ENCODE results near the gene HTRA1. TPM values are rescaled to one million over a fixed set of nuclear protein-coding genes. Genes with fewer than 3 reads are reported as not detected.

HTRA1 gene
- total RNA-seq, 2 donors from 2014 or later = 282 to 473 TPM

- DNase-seq (ENCODE audit: low spot score) (no peak), ATAC-seq (ENCODE audit: insufficient number of reproducible peaks, low FRiP score, low read depth) (no peak)
- Histone ChIP-seq H3K4me3 (no peak overlapping the region), H3K36me3 (no peaks in the 10 kb centered on the region), H3K9me3 (no peaks in the 10 kb centered on the region), H3K27ac (no peak overlapping the region), H3K27me3 (replicated peaks; ENCODE audit: insufficient read depth) (no peaks in the 10 kb centered on the region), H3K4me1 (ENCODE audit: control insufficient read depth in 1 of 2, low read depth in 2 of 2) (peaks cover 8 to 31% of the 10 kb centered on the region in 2 donors)
- no peak for TF ChIP-seq CTCF (IDR thresholded peaks at IDR 0.05)
These were observed 24.3 kb downstream of the HTRA1 start for GRCh38 chr10:122485670-122486069.

DNA sequence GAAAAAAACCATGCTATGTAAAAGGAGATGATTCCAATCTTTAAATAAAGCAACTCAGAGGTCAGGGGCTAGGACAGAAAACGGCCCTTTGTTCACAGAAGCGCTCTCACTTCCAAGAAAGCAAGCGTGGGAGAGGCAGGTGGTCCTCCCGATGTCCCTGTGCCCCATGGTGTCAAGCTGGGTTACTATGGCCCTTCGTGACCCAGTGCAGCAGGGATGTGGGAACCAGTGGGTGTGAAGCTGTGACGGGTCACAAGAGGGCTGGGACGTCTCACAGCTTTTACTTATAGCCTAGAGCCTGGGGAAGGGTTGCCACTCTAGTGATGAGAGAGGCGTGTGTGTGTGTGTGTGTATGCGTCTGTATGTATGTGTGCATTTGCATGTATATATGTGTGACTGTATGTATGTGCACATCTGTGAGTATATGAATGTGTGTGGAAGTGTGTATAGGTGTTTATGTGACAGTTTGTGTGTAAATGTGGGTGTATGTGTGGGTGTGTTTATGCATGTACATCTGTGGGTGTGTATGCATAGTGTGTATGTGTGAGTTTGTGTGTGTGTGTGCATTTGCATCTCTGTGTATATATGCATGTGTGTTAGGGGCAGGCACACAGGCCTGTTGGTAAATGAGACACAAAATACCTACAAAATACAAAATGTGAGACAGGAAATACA, 25.2 kb downstream of the HTRA1 start:
- ATAC-seq (ENCODE audit: insufficient number of reproducible peaks, low FRiP score, low read depth) (no peak), DNase-seq (ENCODE audit: low spot score) (no peak)
- no peaks in the 10 kb centered on the region for H3K27me3 ChIP-seq (replicated peaks; ENCODE audit: insufficient read depth)

DNA sequence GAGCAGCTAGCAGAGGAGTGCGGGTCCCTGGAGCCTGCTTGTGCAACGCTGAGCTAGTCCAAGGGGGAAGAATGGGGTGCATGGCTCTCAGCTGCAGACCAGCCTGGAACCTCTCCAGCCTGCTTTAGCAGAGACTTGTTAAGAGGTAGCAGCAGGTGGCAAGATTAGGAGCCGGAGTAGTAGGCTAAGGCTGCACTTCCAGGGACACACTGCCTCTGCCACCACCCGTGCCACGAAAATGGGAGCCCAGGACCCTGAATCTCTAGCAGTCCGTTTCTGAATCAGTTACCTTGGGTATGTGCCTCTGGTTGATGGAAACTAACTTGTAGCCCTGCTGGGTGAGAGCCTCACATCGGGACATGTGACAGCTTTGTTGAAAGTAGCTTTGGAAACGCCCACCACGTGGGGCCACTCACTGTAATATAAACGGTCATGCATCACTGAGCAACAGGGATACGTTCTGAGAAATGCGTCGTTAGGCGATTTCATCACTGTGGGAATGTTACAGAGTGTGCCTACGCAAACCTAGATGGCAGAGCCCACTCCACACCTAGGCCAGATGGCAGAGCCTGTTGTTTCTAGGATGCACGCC, 25.9 kb downstream of the HTRA1 start:
- no peak for ATAC-seq (ENCODE audit: insufficient number of reproducible peaks, low FRiP score, low read depth)
- H3K4me1 ChIP-seq (ENCODE audit: control insufficient read depth in 1 of 2, low read depth in 2 of 2) = peaks cover 24 to 47% of the 10 kb centered on the region in 2 donors
- no peak for TF ChIP-seq CTCF (IDR thresholded peaks at IDR 0.05)

More for the DNA sequence above, 25.2 kb downstream of the HTRA1 start:
- Histone ChIP-seq H3K36me3 (no peaks in the 10 kb centered on the region), H3K27ac (no peak overlapping the region), H3K4me3 (no peak overlapping the region), H3K9me3 (no peaks in the 10 kb centered on the region), H3K4me1 (ENCODE audit: control insufficient read depth in 1 of 2, low read depth in 2 of 2) (peaks cover 17 to 40% of the 10 kb centered on the region in 2 donors)
- no peak for TF ChIP-seq CTCF (IDR thresholded peaks at IDR 0.05)

GRCh38 chr10:122490268-122490667, 28.9 kb downstream of the HTRA1 start:
- TF ChIP-seq CTCF (IDR thresholded peaks at IDR 0.05) = no peak
- no peak for ATAC-seq (ENCODE audit: insufficient number of reproducible peaks, low FRiP score, low read depth)
- Histone ChIP-seq H3K27me3 (replicated peaks; ENCODE audit: insufficient read depth) (no peaks in the 10 kb centered on the region), H3K9me3 (no peaks in the 10 kb centered on the region), H3K27ac (peak overlapping the region; percentile 96 to 97), H3K4me3 (no peak overlapping the region), H3K36me3 (no peaks in the 10 kb centered on the region), H3K4me1 (ENCODE audit: control insufficient read depth in 1 of 2, low read depth in 2 of 2) (peaks cover 46 to 77% of the 10 kb centered on the region in 2 donors)
- no peak for DNase-seq (ENCODE audit: low spot score)

More for the DNA sequence above, 25.9 kb downstream of the HTRA1 start:
- Histone ChIP-seq H3K4me3 (no peak overlapping the region), H3K9me3 (no peaks in the 10 kb centered on the region), H3K27ac (no peak overlapping the region), H3K27me3 (replicated peaks; ENCODE audit: insufficient read depth) (no peaks in the 10 kb centered on the region), H3K36me3 (no peaks in the 10 kb centered on the region)
- DNase-seq (ENCODE audit: low spot score) = no peak

GRCh38 chr10:122490786-122491680, 29.7 kb downstream of the HTRA1 start:
- H3K4me1 ChIP-seq (ENCODE audit: control insufficient read depth in 1 of 2, low read depth in 2 of 2) = peaks cover 50 to 80% of the 10 kb centered on the region in 2 donors

More at GRCh38 chr10:122490786-122491680, 29.7 kb downstream of the HTRA1 start:
- Histone ChIP-seq H3K27me3 (replicated peaks; ENCODE audit: insufficient read depth) (no peaks in the 10 kb centered on the region), H3K4me3 (no peak overlapping the region), H3K9me3 (no peaks in the 10 kb centered on the region), H3K36me3 (no peaks in the 10 kb centered on the region), H3K27ac (peak overlapping the region; percentile 96 to 97)
- TF ChIP-seq CTCF (IDR thresholded peaks at IDR 0.05) = no peak
- ATAC-seq (ENCODE audit: insufficient number of reproducible peaks, low FRiP score, low read depth) (peak; percentile 20), DNase-seq (ENCODE audit: low spot score) (no peak)
